Left hindlimb (tissue), 1 donor: ENCODE data around the gene CHST2.

Experiments used
- DNase-seq: peaks from one replicate; pipeline ENCODE4 v3.0.0-alpha.2; 2018

Gene CHST2

GRCh38 chr3:143170074-143170473 is 50.5 kb downstream of the CHST2 start:
- no peak for DNase-seq

GRCh38 chr3:143170676-143171075 is 51.1 kb downstream of the CHST2 start:
- DNase-seq = no peak

GRCh38 chr3:143171141-143171980 is 51.8 kb downstream of the CHST2 start:
- no peak for DNase-seq

- no peak for DNase-seq
Observed at GRCh38 chr3:143172062-143172794, 52.7 kb downstream of the CHST2 start.

- no peak for DNase-seq
Observed at GRCh38 chr3:143172795-143173145, 53.2 kb downstream of the CHST2 start.

GRCh38 chr3:143173242-143173641 is 53.7 kb downstream of the CHST2 start:
- no peak for DNase-seq
